Medulla oblongata (tissue), 1 donor: Measurements from ENCODE around the gene ARHGAP15.

ENCODE experiments used
- DNase-seq: peaks from one replicate; pipeline ENCODE4 v3.0.0-alpha.2; 2015; ENCODE audit errors: extremely low spot score

The ARHGAP15 gene

GRCh38 chr2:143344780-143345179 is 215.6 kb downstream of the ARHGAP15 start:
- DNase-seq: no peak

DNA sequence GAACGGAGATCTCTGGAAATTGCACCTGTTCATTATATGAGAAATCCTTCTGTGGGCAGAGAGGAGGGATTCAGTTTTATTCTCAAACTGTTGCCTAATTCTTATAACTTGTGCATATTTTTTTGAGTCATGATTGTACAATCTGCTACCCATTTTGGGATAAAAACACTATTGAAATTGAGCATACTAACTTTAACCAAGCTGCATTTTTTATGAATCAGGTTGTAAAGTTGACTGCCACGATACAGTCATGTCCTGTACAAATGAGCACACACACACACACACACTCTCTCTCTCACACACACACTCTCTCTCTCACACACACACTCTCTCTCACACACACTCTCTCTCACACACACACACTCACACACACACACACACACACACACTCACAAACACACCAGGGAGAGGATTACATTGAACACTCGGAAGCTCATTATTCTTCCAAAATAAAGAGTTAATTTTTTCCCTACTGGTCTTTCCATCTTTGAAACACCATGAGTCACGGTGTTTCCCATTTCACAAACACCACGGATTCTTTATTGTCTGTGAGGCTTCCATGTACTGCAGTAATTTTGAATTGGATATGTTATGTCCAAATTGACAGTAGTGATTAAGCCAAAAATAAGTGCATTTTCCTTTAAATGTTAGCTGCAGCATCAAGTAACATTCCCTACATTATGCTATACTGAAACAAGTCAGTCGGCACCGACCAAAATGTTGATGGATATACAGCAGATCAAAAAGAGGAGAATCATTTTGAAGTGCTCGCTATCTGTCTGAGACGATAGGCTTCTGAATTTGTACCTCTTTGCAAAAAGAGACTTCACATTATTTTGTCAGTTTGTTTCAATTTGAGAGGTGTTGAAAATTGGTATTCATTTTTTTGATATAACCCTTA is 216.9 kb downstream of the ARHGAP15 start:
- no peak for DNase-seq

DNA sequence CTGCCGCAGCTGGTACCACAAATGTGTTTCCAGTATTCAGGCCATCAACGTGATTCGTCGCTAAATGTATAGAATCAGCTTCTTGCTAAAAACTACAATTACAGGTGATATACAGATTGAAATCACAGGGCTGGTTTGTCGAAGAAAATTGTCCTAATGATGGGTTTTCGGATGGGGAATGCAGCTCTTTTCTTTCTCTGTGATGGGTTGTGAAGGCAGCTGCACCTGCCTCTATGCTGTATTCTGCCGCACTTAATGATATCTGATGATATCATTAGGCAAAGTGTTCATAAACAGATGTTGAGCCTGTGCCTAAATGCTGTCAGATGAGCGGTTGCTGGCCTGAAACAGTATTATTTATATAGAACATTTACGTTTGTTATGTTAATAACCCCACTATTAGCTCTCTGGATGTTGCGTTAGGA is 218.1 kb downstream of the ARHGAP15 start:
- no peak for DNase-seq

- no peak for DNase-seq
Observed at GRCh38 chr2:143347901-143348414, 218.7 kb downstream of the ARHGAP15 start.

DNA sequence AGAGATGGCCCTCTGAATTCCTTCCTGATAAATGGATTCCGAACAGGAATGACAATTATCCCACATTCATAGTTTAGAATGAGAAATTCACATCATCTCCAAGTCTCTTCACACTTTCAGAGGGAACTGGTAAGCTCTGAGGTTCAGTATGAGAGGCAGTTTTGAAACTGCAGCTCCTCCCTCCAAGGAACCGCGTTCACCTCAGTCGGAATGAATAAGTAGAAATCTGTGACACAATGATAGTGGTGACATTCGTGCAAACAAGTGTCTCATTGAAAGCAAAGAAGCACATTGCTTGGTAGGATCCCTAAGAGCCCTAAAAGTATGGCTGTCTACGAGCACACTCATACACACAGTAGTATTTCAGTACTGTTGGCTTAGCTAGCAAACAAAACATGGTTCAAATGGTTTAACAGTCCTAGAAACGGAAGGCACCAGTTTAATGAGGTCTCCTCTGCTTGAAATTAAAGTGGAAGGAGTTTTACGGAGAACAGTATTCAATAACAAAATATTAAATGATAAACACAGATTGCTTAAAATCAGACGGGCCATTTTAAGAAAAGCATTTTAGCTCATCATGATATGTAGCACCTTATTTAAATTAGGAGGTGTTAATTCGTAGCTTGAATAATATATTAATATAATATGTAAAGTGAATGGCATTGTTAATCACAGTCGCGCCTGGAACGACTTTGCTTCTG is 225.0 kb downstream of the ARHGAP15 start:
- DNase-seq: no peak

DNA sequence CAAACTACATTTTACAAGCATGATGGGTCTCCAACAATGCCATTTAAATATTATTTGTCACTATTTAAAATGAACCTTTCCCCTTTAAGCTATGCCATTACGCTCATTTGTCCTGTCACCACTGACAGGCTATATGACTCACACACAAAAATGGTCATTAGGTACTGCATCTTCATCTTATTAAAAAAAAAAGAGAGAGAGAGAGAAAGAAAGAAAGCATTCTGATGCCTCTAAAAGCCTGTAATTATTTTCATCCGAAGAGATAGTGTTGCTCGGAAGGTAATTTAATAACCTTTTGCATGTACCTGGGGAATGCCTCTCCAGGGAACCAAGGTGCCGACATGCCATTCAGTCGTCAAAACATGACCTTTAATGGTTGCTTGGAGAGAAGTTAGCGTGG is 226.7 kb downstream of the ARHGAP15 start:
- no peak for DNase-seq

GRCh38 chr2:143356336-143356735 is 227.1 kb downstream of the ARHGAP15 start:
- DNase-seq: no peak

DNA sequence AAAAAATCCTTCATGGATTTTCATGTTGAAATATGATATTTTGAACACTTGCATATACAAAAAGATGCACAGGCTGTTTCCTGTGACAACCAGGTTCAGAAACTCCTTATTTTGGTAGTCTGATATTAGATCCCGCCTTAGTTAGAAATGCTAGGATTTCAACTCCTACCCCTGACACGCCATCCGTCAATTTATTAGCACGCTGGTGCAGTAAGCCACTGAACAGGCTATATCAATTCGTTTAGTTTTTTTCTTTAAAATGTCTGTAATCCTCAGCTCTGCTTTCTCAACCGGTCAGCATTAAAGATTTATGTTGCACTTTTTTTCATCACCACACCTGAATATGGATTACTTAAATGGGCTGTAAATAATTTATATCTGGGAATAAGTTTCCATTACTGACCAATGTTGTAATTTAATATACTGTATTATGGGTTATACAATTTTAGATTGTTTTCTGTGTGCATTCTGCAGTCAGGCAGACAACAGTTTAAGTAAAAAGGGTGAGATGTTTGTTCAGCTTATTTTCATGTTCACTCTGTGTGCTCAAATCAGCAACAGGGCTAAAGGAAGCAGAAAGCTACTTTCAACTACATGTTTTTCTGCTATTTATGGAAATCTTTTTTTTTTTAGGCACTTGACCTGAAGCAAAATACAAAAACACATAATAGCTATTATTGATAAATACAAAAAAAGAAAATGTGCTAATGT is 227.7 kb downstream of the ARHGAP15 start:
- no peak for DNase-seq

DNA sequence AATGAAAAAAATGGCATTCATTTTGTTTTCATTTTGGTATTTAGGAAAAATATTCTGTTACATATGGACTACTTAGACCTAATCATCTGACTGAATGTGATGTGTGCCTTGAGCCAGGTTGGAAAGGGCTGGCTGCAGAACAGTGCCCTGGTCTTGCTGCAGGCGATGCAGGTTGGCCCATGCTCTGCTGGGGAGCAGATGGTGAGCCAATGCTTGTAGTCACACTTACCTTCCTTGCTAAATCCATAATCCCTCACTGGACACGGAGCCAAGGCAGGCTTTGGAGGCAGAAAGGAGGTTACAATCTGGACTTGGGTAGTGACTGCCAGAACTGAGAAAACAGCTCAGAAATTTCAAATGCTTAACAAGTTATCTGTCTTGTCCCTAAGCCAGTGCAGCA is 228.7 kb downstream of the ARHGAP15 start:
- no peak for DNase-seq

DNA sequence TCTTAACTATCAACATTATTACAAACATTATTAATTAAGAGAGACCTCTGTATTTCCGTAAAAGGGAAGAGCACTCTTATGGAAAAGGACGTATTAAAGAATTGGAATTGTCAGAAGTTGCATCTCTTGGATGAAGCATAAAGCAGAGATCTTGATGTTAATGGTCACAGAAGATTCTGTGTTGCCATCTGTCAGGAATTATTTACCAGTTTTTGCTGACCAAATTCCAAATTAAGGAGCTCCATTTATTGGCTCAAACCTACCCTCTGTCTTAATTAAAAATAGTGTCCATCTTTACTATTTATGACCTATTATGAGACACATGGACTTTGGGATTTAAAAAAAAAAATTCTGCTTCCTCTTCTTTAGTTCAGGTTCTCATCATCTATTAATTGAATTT is 232.1 kb downstream of the ARHGAP15 start:
- no peak for DNase-seq

DNA sequence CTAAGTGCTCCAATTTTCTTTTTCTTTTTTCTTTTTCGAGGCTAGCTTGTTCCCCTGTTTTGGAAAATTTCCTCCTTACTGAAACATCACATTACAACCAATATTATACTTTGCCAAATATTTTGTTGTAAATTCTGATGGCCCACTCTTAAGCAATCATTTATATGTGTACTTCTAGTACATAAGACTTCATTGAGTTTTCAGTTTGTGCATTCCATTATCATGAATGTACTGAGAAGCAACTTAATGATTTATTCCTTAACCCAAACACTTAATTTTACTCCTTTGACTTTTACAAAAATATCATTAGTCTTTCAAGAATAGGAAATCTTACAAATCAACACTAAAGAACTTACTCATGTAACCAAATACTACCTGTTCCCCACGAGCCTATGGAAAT is 242.4 kb downstream of the ARHGAP15 start:
- DNase-seq: no peak

GRCh38 chr2:143375384-143375880 is 246.2 kb downstream of the ARHGAP15 start:
- DNase-seq: no peak

DNA sequence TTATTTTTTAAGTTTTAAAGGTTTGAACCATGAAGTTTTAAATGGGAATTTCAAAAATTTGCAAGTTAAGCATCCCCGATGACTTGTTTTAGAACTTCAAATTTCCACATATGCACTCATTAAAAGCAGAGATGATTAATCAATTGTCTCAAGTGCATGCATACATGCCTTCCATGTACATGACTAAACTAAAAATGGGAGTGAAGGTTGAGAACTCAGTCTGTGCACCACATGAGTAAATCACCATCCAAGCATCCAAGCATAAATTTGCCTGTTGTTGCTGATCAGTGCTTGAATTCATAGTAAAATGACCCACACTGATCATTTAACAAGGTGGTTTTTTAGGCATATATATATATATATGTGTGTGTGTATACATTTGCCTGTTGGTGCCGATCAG is 249.8 kb downstream of the ARHGAP15 start:
- no peak for DNase-seq

DNA sequence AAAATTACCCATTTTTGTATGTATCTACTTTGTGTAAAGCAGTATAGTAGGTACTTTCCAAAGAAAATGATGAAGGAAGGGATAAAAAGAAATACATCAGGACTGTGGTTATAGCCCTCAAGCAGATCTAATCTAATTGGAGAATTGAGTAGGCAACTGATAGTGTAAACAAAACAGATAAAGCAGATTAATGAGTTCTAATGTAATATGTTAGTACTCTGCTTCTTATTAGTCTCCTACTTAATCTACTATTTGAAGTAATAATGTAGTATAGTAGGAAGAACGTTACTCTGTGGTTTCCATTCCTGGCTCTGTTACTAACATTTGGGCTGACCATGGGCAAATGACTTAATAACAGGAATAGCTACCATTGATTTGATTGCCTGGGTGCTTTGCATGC is 250.7 kb downstream of the ARHGAP15 start:
- DNase-seq: no peak

GRCh38 chr2:143382573-143382972 is 253.4 kb downstream of the ARHGAP15 start:
- no peak for DNase-seq

GRCh38 chr2:143383016-143383415 is 253.8 kb downstream of the ARHGAP15 start:
- DNase-seq: no peak

DNA sequence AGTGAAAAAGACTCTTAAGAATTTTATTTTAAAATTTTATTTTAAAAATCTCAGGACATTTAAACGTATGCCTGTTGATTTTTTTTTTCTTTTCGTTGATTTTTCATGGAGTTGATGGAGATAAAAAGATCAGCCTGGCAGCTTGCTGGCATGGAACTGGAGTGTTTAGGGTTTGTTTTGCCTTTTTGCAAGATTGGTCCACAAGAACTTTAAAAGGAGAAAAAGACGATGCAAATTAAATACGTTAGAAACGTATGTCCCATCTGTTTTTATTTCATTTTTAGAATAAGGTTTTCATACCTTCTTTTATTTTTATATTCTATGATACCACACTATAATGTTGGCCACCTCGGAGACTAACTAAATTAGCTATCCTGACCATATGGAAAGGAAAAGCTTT is 254.9 kb downstream of the ARHGAP15 start:
- no peak for DNase-seq

GRCh38 chr2:143390171-143390570 is 261.0 kb downstream of the ARHGAP15 start:
- no peak for DNase-seq

- no peak for DNase-seq
Observed at GRCh38 chr2:143392358-143392757, 263.1 kb downstream of the ARHGAP15 start.

- no peak for DNase-seq
Observed at GRCh38 chr2:143394062-143394461, 264.8 kb downstream of the ARHGAP15 start.

DNA sequence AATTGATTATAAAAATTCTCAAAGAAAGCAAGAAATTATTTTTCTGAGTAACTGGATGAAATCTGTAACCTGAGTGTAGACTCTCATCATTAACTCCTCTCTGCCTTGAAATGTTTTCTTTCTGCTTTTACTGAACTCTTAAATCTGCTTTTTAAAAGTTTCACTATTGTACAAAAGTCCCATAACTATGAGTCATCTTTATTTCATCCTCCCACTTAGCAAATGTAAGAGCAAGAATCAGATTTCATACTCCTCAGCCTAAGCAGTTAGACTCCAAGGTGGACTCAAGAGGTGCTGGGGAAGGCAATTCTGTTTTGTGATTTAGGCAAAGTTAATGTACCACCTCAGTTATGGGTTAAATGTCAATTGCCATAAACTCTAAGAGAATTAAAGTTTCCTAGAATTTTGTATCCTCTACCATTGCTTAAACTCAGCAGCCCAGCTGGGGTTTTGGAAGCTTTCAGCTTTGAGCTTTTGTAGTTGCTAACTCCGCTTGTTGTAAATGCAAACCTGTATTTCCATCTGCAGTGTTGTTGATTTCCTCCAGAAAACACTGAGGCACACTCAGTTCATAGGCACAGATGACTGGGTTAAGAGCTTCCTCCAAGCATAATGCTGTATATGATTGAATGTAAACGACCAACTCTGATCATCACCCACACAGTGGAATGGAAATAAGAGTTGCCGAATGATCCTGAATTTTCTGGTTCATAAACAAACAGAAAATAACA is 268.8 kb downstream of the ARHGAP15 start:
- DNase-seq: no peak
